Measurements from ENCODE around the gene TMED10. TPM values are rescaled to one million over a fixed set of nuclear protein-coding genes. Genes with fewer than 3 reads are reported as not detected.
A peak's percentile ranks its signal among the peaks of the same experiment; 100 is the strongest.

TMED10 gene
- total RNA-seq, 2 donors from 2014 or later = 261 to 325 TPM

GRCh38 chr14:75150150-75150549 lies 26.3 kb downstream of the TMED10 start:
- no peaks in the 10 kb centered on the region for H3K27me3 ChIP-seq
- DNase-seq (ENCODE audit: low spot score) = no peak
- H3K9me3 ChIP-seq = no peaks in the 10 kb centered on the region
- peaks cover 0 to 41% of the 10 kb centered on the region in 2 donors for H3K4me1 ChIP-seq
- TF ChIP-seq CTCF (IDR thresholded peaks at IDR 0.05) = no peak
- H3K4me3 ChIP-seq = no peak overlapping the region
- H3K27ac ChIP-seq = peak overlapping the region; percentile 80 to 88
- peaks cover 16% of the 10 kb centered on the region for H3K36me3 ChIP-seq

GRCh38 chr14:75147423-75148071 lies 28.9 kb downstream of the TMED10 start:
- H3K9me3 ChIP-seq = no peaks in the 10 kb centered on the region
- H3K36me3 ChIP-seq = peaks cover 23% of the 10 kb centered on the region
- H3K27ac ChIP-seq = peak overlapping the region; percentile 80 to 88
- peak overlapping the region in 1 of 2 donors; percentile 5 for H3K4me3 ChIP-seq
- H3K27me3 ChIP-seq = no peaks in the 10 kb centered on the region
- peak; percentile 17 to 57 for TF ChIP-seq CTCF (IDR thresholded peaks at IDR 0.05)
- H3K4me1 ChIP-seq = peaks cover 0 to 66% of the 10 kb centered on the region in 2 donors
- DNase-seq (ENCODE audit: low spot score) = peak; percentile 95

DNA sequence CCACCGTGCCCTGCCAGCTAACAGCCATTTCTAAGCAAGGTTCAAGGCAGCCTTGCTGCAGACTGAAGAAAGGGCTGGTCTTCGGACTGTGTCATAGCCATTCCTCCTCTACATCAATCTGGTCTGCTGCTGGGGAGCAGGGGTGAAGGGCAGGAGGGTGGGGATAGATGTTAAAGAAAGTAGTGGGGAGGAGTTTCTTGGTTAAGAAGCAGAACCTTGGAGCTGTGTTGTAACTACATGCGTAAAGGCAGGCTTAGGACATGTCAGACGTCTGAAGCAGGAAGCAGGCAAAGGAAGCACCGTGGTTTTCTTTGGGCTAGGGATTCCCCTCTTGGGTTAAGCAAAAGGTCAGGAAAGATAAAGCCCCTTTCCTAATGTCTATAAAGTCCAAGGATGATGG lies 31.5 kb downstream of the TMED10 start:
- Histone ChIP-seq H3K4me3 (no peak overlapping the region), H3K9me3 (no peaks in the 10 kb centered on the region), H3K4me1 (peaks cover 0 to 75% of the 10 kb centered on the region in 2 donors), H3K27me3 (no peaks in the 10 kb centered on the region), H3K36me3 (peaks cover 11% of the 10 kb centered on the region), H3K27ac (peak overlapping the region; percentile 23 to 58)
- no peak for DNase-seq (ENCODE audit: low spot score)
- TF ChIP-seq CTCF (IDR thresholded peaks at IDR 0.05) = no peak

DNA sequence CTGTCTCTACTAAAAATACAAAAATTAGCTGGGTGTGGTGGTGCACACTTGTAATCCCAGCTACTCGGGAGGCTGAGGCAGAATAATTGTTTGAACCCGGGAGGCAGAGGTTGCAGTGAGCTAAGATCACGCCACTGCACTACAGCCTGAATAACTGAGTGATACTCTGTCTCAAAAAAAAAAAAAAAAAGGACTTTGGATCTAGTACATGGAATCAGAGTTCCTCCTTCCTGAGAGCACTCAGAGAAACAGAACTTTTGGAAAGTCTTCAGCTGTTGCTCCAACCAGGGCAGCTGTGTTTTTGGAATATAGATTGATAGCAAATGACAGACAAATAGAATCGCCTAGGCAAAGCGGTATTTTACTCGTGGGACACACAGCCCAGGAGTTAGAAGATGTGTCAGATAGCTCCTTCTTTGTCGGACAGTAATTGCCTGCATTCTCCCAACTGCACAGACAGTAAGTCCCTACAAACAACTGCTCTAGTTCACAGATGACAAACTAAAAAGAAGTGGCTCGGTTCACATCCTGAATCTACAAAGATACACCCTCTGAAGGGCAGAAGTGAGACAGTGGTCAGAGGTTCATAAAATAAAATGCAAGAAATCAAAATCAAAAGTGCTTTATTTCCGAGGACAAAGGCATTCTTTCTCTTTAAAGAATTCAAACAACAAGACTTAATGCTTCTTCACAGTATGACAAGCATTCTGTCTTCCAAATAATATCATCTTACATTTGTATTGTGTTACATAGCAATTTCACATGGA lies 32.5 kb downstream of the TMED10 start:
- H3K9me3 ChIP-seq = no peaks in the 10 kb centered on the region
- H3K4me3 ChIP-seq = no peak overlapping the region
- H3K27ac ChIP-seq = peak overlapping the region; percentile 23 to 58
- no peaks in the 10 kb centered on the region for H3K27me3 ChIP-seq
- no peak for DNase-seq (ENCODE audit: low spot score)
- H3K36me3 ChIP-seq = peaks cover 11% of the 10 kb centered on the region
- H3K4me1 ChIP-seq = peaks cover 0 to 75% of the 10 kb centered on the region in 2 donors
- no peak for TF ChIP-seq CTCF (IDR thresholded peaks at IDR 0.05)

- peaks cover 0 to 75% of the 10 kb centered on the region in 2 donors for H3K4me1 ChIP-seq
- H3K27ac ChIP-seq = peak overlapping the region; percentile 13 to 26
- no peak overlapping the region for H3K4me3 ChIP-seq
- DNase-seq (ENCODE audit: low spot score) = no peak
- H3K9me3 ChIP-seq = no peaks in the 10 kb centered on the region
- TF ChIP-seq CTCF (IDR thresholded peaks at IDR 0.05) = no peak
- peaks cover 11% of the 10 kb centered on the region for H3K36me3 ChIP-seq
- no peaks in the 10 kb centered on the region for H3K27me3 ChIP-seq
Measured at GRCh38 chr14:75142494-75142893, 33.9 kb downstream of the TMED10 start.

All from right atrium auricular region (tissue), 2 donors.